T-helper 9 cell (primary cell): ENCODE data around the gene LRRD1.
A peak's percentile ranks its signal among the peaks of the same experiment; 100 is the strongest.
"Not testable (repeated sequence)": the region's sequence is repeated elsewhere in the genome, so short reads cannot be mapped to it uniquely, and the experiment has no call there.

ENCODE experiments used
- DNase-seq: peaks from one replicate; pipeline ENCODE4 v3.0.0-alpha.2; 2020
- total RNA-seq, 2 donors: gene quantifications; one replicate each; lab custom pipeline; 2026; lab: John Stamatoyannopoulos, UW

Gene LRRD1
- total RNA-seq = 0 to 0.14 reads per million in 2 donors

DNA sequence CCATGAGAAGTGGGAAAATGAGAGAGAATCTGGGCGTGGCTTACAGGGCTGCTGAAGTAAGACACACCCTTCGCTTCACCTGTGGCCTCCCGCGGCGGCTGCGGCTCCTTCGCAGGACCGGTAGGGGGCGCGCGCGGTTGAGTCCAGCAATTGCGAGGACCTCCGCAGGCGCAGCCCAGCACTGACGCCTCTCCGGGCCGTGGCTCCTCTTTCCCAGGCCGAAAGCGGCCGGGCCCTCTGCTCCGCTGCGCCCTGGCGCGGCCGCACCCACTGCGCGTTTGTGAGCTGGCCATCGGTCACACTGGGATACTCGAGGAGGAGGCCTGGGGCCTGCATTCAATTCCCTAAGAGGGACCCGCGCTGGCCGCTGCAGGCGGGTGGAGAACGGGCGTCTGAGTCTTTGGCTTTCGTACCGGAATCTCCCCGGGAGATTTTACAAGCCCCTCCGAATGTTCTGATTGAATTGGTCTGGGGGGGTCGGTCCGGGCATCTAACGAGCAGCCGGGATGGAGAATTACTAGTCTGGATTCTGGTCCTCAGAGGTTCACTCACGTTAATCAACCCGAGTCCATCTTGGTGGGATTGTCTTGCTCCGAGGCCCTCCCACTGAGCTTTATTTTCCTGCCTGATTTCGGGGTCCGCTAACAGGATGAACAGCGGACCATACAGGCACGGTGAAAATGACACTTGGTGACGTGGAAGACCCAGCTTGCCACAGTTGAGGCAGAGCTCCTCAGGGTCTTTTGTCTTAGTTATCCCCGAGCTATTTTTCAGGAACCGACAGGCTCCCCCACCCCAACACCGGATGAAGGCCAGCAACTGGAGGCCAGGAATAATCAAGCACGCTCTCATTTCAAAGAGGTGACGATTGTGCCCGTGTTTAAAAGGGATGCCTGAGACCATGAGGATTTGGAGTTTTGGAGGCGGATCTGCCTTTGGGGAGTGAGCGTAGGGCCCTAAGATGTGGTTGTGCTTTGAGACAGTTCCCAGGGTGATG is at the start of gene LRRD1:
Gene LRRD1 (minus strand): TSS at position 215 of the 997 bp plus-strand sequence. CDS start 13,940 bp downstream, outside the sequence.
- peak; percentile 89 for DNase-seq

DNA sequence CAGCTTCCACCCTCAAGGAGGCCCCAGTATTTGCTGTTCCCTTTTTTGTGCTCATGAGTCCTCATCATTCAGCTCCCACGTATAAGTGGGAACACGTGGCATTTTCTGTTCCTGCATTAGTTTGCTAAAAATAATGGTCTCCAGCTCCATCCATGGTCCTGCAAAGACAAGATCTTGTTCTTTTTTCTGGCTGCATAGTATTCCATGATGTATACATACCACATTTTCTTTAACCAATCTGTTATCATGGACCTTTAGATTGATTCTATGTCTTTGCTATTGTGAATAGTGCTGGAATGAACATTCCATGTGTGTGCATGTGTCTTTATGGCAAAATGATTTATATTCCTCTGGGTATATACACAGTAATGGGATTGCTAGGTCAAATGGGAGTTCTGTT is 49.8 kb upstream of the LRRD1 start:
- DNase-seq = no peak

DNA sequence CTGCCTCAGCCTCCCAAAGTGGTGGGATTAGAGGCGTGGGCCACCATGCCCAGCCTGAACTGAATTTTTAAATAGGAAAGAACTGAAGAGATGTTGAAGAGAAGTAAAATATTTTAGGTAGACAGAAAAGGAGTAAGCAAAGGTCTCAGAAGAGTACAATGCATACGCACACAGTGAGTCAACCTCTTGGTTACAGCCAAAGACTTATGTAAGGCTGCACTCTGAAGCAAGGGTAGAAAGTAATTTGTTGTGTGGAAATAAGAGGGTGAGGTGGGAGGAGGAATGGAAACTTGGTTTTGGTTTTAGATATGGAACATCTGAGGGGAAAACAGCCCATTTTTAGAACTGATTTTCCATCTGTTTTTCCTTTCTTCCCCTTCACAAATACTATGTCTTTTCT is 49.2 kb upstream of the LRRD1 start:
- no peak for DNase-seq

DNA sequence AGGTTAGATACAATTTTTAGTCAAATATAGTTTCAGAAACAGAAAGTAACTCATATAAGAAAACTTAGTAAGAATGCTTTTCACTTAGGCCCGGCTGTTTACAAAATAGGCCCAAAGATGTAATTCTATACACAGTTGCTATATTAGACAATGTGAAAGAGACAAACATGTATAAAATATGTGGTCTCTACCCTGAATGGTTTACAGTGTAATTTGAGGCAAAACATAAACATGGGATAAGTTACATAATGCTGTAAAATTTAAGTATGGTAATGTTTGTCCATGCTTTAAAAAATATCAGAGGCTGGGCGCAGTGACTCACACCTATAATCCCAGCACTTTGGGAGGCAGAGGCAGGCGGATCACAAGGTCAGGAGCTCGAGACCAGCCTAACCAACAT is 48.0 kb upstream of the LRRD1 start:
- no peak for DNase-seq

DNA sequence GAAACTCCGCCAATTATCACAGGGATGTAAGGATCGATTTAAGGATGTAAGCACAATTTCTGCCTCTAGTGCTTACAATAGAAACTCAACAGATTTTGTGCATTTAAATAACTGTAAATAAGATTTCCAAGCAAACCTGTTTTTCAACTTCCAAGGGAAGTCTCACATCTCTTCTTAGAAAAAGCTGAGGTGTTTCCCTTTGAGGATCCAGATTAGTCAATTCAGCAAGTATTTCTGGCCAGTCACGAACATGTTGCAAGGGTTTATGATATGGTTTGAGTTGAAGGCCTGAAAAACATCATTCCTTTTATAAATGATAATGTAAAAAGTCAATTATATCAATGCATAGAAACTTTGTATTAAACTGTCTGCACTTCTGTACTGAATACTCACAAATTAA is 42.8 kb upstream of the LRRD1 start:
- DNase-seq = no peak

DNA sequence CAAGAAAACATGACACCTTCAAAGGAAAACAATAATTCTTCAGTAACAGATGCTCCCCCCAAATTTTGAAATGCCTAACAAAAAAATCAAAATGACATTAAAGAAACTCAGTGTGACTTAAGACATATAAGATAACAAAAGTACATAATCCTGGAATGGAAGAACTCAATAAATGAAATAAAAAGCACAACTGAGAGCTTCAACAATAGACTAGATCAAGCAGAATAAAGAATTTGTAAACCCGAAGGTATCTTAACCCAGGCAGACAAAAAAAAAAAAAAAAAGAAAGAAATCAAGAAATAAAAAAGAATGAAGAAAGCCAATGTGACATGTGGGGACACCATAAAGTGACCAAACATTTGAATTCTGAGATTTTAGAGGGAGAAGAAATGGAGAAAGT is 27.7 kb upstream of the LRRD1 start:
- DNase-seq = no peak

DNA sequence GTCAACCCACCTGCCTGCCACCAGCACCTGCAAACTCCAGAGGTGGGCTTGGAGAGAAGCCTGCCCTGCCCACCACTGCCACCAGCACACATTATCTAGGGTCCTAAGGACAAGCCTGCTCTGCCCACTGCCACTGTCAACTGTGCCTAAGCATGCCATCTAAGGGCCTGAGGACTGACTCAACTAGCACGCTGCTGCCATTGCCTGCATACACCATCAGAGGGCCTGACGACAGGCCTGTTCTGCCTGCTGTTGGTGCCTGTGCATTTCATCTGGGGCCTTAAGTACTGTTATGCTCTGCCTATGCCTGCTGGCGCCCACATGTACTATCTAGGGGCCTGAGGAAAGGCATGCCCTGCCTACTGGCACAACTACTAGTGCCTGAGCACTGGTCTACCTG is 27.0 kb upstream of the LRRD1 start:
- no peak for DNase-seq

DNA sequence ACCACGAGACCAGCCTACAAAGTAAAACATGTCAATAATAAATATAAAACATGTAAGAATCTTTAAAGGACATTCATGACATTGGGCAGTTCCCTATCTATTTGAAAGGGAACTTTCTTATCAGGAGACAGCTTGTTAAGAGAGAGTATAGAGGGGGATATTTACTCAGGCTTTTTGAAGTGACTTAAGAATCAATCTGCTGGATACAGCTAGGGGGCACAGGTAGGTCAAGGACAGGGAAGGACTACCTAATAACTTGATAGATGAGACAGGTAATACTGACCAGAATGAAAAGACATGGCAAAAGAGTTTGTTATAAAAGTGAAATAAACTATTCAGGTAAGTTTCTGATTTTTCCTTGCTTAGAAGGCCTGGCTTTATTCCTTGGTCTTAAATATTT is 21.8 kb upstream of the LRRD1 start:
- DNase-seq = no peak

DNA sequence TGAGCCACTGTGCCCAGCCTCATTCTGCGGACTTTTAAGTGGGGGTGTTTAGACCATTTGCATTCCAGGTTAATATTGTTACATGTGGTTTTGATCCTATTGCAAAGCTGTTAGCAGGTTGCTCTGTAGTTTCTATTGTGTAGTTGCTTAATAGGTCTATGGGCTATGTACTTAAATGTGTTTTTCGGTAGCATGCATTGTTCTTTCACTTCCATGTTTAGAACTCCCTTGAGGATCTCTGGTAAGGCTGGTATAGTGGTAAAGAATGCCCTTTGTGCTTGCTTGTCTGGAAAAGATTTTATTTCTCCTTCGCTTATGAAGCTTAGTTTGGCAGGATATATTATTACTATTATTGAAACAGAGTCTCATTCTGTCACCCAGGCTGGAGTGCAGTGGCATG is 13.4 kb upstream of the LRRD1 start:
- no peak for DNase-seq

DNA sequence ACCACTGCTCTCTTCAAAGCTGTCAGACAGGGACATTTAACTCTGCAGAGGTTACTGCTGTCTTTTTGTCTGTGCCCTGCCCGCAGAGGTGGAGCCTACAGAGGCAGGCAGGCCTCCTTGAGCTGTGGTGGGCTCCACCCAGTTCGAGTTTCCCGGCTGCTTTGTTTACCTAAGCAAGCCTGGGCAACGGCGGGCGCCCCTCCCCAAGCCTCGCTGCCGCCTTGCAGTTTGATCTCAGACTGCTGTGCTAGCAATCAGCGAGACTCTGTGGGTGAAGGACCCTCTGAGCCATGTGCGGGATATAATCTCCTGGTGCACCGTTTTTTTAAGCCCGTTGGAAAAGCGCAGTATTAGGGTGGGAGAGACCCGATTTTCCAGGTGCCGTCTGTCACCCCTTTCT is 10.3 kb upstream of the LRRD1 start:
- DNase-seq = not testable (repeated sequence)

DNA sequence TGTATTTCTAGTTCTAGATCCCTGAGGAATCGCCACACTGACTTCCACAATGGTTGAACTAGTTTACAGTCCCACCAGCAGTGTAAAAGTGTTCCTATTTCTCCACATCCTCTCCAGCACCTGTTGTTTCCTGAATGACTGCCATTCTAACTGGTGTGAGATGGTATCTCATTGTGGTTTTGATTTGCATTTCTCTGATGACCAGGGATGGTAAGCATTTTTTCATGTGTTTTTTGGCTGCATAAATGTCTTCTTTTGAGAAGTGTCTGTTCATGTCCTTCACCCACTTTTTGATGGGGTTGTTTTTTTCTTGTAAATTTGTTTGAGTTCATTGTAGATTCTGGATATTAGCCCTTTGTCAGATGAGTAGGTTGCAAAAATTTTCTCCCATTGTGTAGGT is 5.4 kb upstream of the LRRD1 start:
- DNase-seq = not testable (repeated sequence)

DNA sequence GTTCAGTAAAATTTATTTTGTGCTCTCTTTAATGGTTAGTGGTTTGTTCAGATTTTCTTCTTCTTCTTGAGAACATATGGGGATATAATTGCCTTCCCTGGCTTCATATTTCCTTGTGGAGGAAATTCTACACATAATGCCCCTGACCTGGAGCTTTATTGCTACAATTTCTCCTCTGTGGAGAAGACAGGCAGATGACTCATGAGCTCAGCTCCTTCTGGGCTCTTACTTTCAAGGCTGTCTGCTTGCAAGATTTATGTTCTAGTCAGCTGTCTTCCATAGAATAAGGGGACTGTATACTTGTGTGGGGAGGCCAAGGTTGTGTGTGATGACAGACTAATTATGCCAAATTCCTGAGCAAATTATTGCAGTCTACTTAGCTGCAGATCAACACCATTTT is 1.6 kb downstream of the LRRD1 start:
- no peak for DNase-seq

DNA sequence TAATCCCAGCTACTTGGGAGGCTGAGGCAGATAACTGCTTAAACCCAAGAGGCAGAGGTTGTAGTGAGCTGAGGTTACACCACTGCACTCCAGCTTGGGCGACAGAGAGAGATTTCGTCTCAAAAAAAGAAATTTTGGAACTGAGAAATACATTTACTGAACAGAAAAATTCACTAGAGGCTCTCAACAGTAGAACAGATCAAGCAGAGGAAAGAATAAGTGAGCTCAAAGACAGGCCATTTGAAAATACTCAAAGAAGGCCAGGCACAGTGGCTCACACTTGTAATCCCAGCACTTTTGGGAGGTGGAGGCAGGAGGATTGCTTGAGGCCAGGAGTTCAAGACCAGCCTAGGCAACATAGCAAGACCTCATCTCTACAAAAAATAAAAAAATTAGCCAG is 9.4 kb downstream of the LRRD1 start:
- DNase-seq = not testable (repeated sequence)

DNA sequence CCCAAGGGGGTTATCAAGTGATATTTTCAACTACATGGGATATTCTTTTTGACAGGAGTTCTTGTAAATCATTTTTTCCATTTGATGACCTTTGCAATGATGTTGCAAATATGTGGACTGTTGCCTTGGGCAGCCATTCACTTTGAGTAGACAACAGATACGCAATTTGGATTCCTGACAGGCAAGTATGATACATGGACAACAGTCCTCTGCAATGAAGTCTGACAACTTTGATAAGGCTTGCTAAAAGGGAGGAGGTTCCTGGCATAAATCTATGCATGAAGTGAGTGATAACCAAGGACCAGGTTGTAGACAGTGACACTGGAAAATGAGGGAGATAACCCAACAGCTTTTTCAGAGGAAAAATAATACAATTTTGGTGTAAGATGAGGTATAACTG is 17.7 kb downstream of the LRRD1 start:
- no peak for DNase-seq

DNA sequence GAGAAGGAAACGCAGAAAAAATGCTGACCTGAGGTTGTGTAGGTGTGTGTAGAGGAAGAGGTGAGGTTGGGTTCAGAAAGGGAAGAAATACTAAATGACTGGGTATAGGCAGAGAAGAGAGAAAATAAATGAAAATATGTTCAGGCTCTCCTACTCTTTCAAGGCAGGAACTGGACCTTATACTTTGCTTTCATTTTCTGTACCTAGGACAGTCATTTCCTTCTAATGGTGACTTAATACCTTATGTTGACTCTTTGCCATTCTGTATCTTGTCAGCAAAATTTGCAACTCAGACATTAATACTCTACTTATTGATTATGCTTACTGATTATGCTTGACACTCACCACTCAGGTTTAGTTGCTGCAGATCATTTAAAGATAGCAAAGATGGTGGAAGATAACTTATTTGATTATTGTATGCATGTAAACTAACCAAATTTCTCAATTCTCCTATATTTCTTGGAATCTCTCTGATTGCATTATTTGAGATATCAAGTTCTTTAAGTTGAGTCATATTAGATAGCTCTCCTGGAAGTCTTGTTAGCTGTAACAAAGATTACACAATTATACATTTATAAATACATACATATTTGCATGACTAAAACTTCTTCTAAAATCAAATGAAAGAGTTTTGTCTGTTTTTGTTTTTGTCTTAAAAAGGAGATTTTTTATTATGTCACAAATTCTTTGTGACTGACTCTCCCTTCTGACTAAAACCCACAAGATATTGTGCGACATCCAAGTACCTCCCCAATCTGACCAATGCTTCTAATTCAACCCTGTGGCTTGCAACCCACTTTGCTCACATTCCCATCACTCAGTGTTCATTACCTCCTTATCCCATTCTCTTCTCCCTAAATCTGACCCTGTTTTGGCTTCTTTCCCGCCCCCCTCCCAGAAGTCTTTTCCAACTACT is 20.0 kb downstream of the LRRD1 start:
- DNase-seq = no peak

DNA sequence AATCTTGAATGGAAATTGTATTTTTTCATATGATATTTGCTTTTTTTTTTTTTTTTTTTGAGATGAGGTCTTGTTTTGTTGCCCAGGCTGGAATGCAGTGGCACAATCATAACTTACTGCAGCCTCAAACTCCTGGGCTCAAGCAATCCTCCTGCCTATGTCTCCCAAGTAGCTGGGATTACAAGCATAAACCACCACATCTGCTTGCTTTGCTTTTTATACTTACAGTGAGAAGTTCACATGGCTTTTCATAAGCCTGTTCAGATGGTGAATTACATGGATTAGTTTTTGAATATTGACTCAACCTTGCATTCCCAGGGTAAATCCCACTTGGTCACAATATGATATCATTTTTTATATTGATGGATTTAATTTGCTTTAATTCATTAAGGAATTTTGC is 22.0 kb downstream of the LRRD1 start:
- no peak for DNase-seq

DNA sequence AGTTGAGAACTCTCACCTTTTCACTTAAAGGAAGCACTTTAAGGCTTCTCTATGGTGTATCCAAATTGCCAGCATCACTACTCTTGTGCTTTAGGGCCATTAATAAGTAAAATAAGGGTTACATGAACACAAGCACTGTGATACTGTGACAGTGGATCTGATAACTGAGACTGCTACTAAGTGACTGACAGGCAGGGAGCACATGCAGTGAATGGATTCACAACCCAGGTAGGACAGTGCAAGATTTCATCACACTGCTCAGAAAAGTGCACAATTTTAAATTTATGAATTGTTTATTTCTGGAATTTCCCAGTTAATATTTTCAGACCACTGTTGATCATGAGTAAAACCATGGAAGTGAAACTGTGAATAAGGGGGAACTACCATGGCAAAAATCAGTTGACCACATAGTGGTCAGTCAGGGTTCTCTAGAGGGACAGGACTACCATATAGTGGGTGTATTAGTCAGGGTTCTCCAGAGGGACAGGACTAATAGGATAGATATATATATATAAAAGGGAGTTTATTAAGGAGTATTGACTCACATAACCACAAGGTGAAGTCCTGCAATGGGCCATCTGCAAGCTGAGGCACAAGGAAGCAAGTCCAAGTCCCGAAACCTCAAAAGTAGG is 23.7 kb downstream of the LRRD1 start:
- DNase-seq = no peak

DNA sequence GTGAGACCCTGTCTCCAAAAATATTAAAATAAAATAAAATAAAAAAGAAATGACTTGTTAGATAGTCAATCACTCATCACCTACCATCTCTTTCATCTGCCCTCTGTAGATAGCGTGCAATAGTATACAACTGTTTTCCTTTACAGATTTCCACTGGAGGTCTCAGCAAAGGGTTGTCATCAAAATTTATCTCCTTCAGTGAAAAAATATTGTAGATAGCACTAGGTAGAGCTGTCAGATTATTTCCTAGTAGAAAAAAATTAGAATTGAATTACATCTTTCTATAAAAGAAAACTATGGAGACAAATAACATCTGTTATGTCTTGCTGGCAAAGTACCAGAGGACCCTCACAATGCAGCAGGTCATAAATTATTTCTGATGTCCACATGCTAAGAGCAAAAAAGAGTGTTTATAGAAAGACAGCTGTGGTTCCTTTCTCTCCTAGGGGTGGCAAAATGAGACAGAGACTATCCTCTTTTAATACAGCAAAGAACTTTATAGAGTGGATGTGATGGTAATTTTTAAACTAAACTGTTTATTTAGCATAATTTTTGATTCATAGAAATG is 28.4 kb downstream of the LRRD1 start:
- DNase-seq = no peak

DNA sequence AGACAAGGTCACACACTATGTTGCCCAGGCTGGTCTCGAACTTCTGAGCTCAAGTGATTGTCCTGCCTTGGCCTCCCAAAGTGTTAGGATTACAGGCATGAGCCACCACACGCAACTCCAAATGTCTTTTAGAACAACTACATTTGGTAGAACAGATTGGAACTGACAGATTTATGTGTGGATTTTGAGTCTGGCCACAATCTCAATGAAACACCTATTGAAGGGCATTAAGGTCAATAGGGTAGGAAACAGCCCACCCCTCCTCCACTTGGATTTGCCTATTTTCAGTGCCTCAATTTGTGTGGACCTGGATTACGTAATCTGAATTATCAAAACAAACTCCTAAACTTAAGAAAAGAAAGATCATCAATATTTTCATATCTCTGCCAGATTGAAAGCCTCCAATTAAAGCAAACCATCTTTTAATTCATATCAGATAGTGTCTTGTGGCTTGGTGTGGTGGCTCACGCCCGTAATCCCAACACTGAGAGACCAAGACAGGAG is 29.2 kb downstream of the LRRD1 start:
- DNase-seq = no peak

DNA sequence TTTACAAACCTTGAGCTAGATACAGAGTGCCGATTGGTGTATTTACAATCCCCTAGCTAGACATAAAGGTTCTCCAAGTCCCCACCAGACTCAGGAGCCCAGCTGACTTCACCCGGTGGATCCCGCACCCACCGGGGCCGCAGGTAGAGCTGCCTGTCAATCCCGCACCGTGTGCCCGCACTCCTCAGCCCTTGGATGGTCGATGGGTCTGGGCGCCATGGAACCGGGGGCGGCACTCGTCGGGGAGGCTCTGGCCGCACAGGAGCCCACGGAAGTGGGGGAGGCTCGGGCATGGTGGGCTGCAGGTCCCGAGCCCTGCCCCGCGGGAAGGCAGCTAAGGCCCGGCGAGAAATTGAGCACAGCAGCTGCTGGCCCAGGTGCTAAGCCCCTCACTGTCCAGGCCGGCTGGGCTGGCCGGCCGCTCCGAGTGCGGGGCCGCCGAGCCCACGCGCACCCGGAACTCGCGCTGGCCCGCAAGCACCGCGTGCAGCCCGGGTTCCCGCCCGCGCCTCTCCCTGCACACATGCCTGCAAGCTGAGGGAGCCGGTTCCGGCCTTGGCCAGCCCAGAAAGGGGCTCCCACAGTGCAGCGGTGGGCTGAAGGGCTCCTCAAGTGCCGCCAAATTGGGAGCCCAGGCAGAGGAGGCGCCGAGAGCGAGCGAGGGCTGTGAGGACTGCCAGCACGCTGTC is 35.6 kb downstream of the LRRD1 start:
- not testable (repeated sequence) for DNase-seq

DNA sequence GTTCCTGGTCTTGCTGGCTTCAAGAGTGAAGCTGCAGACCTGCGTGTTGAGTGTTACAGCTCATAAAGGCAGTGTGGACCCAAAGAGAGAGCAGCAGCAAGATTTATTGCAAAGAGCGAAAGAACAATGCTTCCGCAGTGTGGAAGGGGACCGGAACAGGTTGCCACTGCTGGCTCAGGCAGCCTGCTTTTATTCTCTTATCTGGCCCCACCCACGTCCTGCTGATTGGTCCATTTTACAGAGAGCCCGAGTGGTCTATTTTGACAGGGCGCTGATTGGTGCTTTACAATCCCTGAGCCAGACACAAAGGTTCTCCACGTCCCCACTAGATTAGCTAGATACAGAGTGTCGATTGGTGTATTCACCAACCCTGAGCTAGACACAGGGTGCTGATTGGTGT is 36.2 kb downstream of the LRRD1 start:
- not testable (repeated sequence) for DNase-seq

DNA sequence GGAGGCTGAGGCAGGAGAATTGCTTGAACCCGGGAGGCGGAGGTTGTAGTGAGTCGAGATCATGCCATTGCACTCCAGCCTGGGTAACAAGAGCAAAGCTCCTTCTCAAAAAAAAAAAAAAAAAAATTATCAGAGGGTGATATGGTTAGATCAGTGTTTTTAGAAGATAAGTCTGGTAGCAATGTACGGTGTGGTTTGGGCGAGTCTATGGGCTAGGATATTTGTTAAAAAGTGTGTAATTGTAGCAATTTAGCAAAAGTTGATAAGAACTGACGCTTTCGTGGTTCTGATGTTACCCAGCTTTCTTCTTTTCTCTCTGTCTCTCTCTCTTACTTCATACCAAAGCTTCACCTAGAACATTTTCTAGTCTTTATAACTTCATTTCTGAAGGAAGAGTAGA is 37.8 kb downstream of the LRRD1 start:
- no peak for DNase-seq
